Smooth muscle cell (in vitro differentiated cells): ENCODE results near the gene LMF1. TPM values are rescaled to one million over a fixed set of nuclear protein-coding genes. Genes with fewer than 3 reads are reported as not detected.

Source experiments
- DNase-seq: peaks from one replicate; lab custom pipeline; 2025; ENCODE audit not compliant: unreplicated experiment; lab: John Stamatoyannopoulos, UW
- H2AFZ ChIP-seq: fragments of 200-600 bp; sonication (generic); 2 replicates; pipeline ENCODE4 v1.6.0; 2016; ENCODE audit warnings: antibody characterized with exemption, low read depth, mild to moderate bottlenecking
- H3F3A ChIP-seq: fragments of 200-600 bp; sonication (generic); 2 replicates; pipeline ENCODE4 v1.6.0; 2017; ENCODE audit warnings: antibody characterized with exemption, low read depth
- H3K27ac ChIP-seq: fragments of 200-600 bp; sonication (generic); 2 replicates; pipeline ENCODE4 v1.5.1; 2016; ENCODE audit warnings: low read depth, mild to moderate bottlenecking
- H3K27me3 ChIP-seq: fragments of 200-600 bp; sonication (generic); 2 replicates; pipeline ENCODE4 v1.6.1; 2016; ENCODE audit warnings: low read depth, mild to moderate bottlenecking
- H3K36me3 ChIP-seq: fragments of 200-600 bp; sonication (generic); 2 replicates; pipeline ENCODE4 v1.5.1; 2016; ENCODE audit warnings: low read depth
- H3K4me1 ChIP-seq: fragments of 200-600 bp; sonication (generic); 2 replicates; pipeline ENCODE4 v1.5.1; 2016; ENCODE audit warnings: low read depth
- H3K4me2 ChIP-seq: fragments of 200-600 bp; sonication (generic); 2 replicates; pipeline ENCODE4 v1.6.0; 2016; ENCODE audit warnings: mild to moderate bottlenecking
- H3K4me3 ChIP-seq: fragments of 200-600 bp; sonication (generic); 2 replicates; pipeline ENCODE4 v1.5.1; 2016; ENCODE audit warnings: mild to moderate bottlenecking
- H3K79me2 ChIP-seq: fragments of 200-600 bp; sonication (generic); 2 replicates; pipeline ENCODE4 v1.6.0; 2016; ENCODE audit warnings: low read depth, mild to moderate bottlenecking
- H3K9ac ChIP-seq: fragments of 200-600 bp; sonication (generic); 2 replicates; pipeline ENCODE4 v1.6.0; 2016; ENCODE audit warnings: low read depth
- H3K9me3 ChIP-seq: fragments of 200-600 bp; sonication (generic); replicated peaks from 2 replicates; pipeline ENCODE4 v1.5.1; 2016; ENCODE audit warnings: low read depth
- H4K20me1 ChIP-seq: fragments of 200-600 bp; sonication (generic); 2 replicates; pipeline ENCODE4 v1.6.0; 2016; ENCODE audit warnings: low read depth
- CTCF ChIP-seq: fragments of 200-600 bp; sonication (generic); IDR thresholded peaks from 2 replicates; pipeline ENCODE4 v1.5.1; 2017; ENCODE audit warnings: borderline replicate concordance, mild to moderate bottlenecking, antibody characterized with exemption; ENCODE audit not compliant: insufficient read depth, poor library complexity, severe bottlenecking
- WGBS: methylation state at CpG from one replicate; pipeline ENCODE4 v1.1.7; 2016; ENCODE audit warnings: low lambda C conversion rate; 5-methylcytosine and 5-hydroxymethylcytosine counted together
- polyA plus RNA-seq: library from polyadenylated mRNA; unstranded; fragments of >200 nt; fragmentation: Nextera tagmentation; extraction: Ambion mirVana; gene quantifications from 2 replicates; pipeline ENCODE4 v1.2.1, GENCODE V29; 2016
- total RNA-seq: library from RNA; depleted of rRNA; stranded (reverse); fragments of >200 nt; gene quantifications from 2 replicates; pipeline ENCODE4 v1.2.3, GENCODE V29; 2014

The LMF1 gene
- total and polyA plus RNA-seq, 2 experiments from 2014 or later: 25.3 to 29.8 TPM

GRCh38 chr16:935684-936083 lies 35.1 kb downstream of the LMF1 start:
- Histone ChIP-seq H4K20me1 (no peaks in the 10 kb centered on the region), H2AFZ (no peak overlapping the region), H3K27me3 (no peaks in the 10 kb centered on the region), H3K36me3 (no peaks in the 10 kb centered on the region), H3F3A (no peaks in the 10 kb centered on the region), H3K4me1 (no peaks in the 10 kb centered on the region), H3K9ac (no peak overlapping the region), H3K4me2 (no peak overlapping the region), H3K9me3 (no peaks in the 10 kb centered on the region), H3K4me3 (no peak overlapping the region), H3K27ac (no peak overlapping the region), H3K79me2 (no peaks in the 10 kb centered on the region)
- no peak for TF ChIP-seq CTCF
- WGBS: 82% methylated on average over 11 of the region's 11 CpGs
- DNase-seq: no peak

- TF ChIP-seq CTCF: no peak
- H3K9ac ChIP-seq: no peak overlapping the region
- H4K20me1 ChIP-seq: no peaks in the 10 kb centered on the region
- H3K4me1 ChIP-seq: no peaks in the 10 kb centered on the region
- H2AFZ ChIP-seq: no peak overlapping the region
- no peak for DNase-seq
- H3F3A ChIP-seq: no peaks in the 10 kb centered on the region
- H3K36me3 ChIP-seq: no peaks in the 10 kb centered on the region
- WGBS: 92% methylated on average over 10 of the region's 10 CpGs
- no peaks in the 10 kb centered on the region for H3K27me3 ChIP-seq
- H3K9me3 ChIP-seq: no peaks in the 10 kb centered on the region
- no peak overlapping the region for H3K4me3 ChIP-seq
- no peak overlapping the region for H3K27ac ChIP-seq
- no peak overlapping the region for H3K4me2 ChIP-seq
- H3K79me2 ChIP-seq: no peaks in the 10 kb centered on the region
Observed at GRCh38 chr16:934178-934577, 36.6 kb downstream of the LMF1 start.

GRCh38 chr16:933581-933980 lies 37.2 kb downstream of the LMF1 start:
- no peaks in the 10 kb centered on the region for H3K4me1 ChIP-seq
- no peaks in the 10 kb centered on the region for H3K9me3 ChIP-seq
- H3F3A ChIP-seq: no peaks in the 10 kb centered on the region
- WGBS: 95% methylated on average over 15 of the region's 15 CpGs
- no peaks in the 10 kb centered on the region for H3K79me2 ChIP-seq
- no peaks in the 10 kb centered on the region for H3K27me3 ChIP-seq
- no peaks in the 10 kb centered on the region for H4K20me1 ChIP-seq
- no peak overlapping the region for H3K27ac ChIP-seq
- H3K4me2 ChIP-seq: no peak overlapping the region
- no peak overlapping the region for H3K4me3 ChIP-seq
- no peak overlapping the region for H2AFZ ChIP-seq
- H3K36me3 ChIP-seq: no peaks in the 10 kb centered on the region
- no peak for DNase-seq
- no peak for TF ChIP-seq CTCF
- no peak overlapping the region for H3K9ac ChIP-seq

GRCh38 chr16:932831-933330 lies 37.9 kb downstream of the LMF1 start:
- Histone ChIP-seq H3K9ac (no peak overlapping the region), H3K36me3 (no peaks in the 10 kb centered on the region), H3K4me2 (no peak overlapping the region), H3F3A (no peaks in the 10 kb centered on the region), H3K27ac (no peak overlapping the region), H3K4me3 (no peak overlapping the region), H4K20me1 (no peaks in the 10 kb centered on the region), H3K9me3 (no peaks in the 10 kb centered on the region), H3K4me1 (no peaks in the 10 kb centered on the region), H3K27me3 (no peaks in the 10 kb centered on the region), H3K79me2 (no peaks in the 10 kb centered on the region), H2AFZ (no peak overlapping the region)
- no peak for TF ChIP-seq CTCF
- WGBS: 90% methylated on average over 21 of the region's 21 CpGs
- DNase-seq: no peak
